ENCODE measurements around the gene ANKRD27. TPM values are rescaled to one million over a fixed set of nuclear protein-coding genes. Genes with fewer than 3 reads are reported as not detected.
"Not testable (repeated sequence)": the region's sequence is repeated elsewhere in the genome, so short reads cannot be mapped to it uniquely, and the experiment has no call there.

Gene ANKRD27
- polyA plus RNA-seq, 1 of the 3 experiments (the other 2 are of a cell fraction), result 16.5 TPM

GRCh38 chr19:32702010-32702409, 27.0 kb upstream of the ANKRD27 start:
- DNase-seq, result no peak
- TF ChIP-seq YY1 (IDR thresholded peaks at IDR 0.05; ENCODE audit: low read depth) (no peak), USF2 (IDR thresholded peaks at IDR 0.05; ENCODE audit: borderline replicate concordance, low read depth, low read length) (no peak), JUND (IDR thresholded peaks at IDR 0.05) (no peak), MAX (IDR thresholded peaks at IDR 0.05; ENCODE audit: low read depth) (no peak), CHD2 (IDR thresholded peaks at IDR 0.05; ENCODE audit: low read length, partially characterized antibody) (no peak), ELF1 (IDR thresholded peaks at IDR 0.05) (no peak), IRF3 (IDR thresholded peaks at IDR 0.05; ENCODE audit: low read depth, low read length) (no peak), NRF1 (IDR thresholded peaks at IDR 0.05; ENCODE audit: low read depth, low read length) (no peak), POLR2AphosphoS5 (IDR thresholded peaks at IDR 0.05; ENCODE audit: low read depth, low read length) (no peak), SIN3A (IDR thresholded peaks at IDR 0.05; ENCODE audit: borderline replicate concordance, low read depth, low read length) (no peak), SMC3 (IDR thresholded peaks at IDR 0.05; ENCODE audit: low read depth, low read length) (no peak), USF1 (IDR thresholded peaks at IDR 0.05; ENCODE audit: borderline replicate concordance, low read depth) (no peak), MXI1 (IDR thresholded peaks at IDR 0.05; ENCODE audit: low read depth, low read length) (no peak), MEF2A (IDR thresholded peaks at IDR 0.05; ENCODE audit: borderline replicate concordance, low read depth) (no peak), RFX5 (IDR thresholded peaks at IDR 0.05; ENCODE audit: low read length) (no peak)
- POLR2A ChIA-PET, result no interaction called here
- Histone ChIP-seq H3K9me3 (peaks cover 13% of the 10 kb centered on the region; the same call in 1 of the 2 replicates), H3K79me2 (ENCODE audit: insufficient read depth) (peaks cover 100% of the 10 kb centered on the region), H3K36me3 (replicated peaks in 1 of 2; ENCODE audit: control insufficient read depth in 1 of 2, insufficient read depth in 2 of 2, low read length in 1 of 2) (peaks cover 12 to 53% of the 10 kb centered on the region in 2 experiments), H2AFZ (ENCODE audit: low read depth) (no peak overlapping the region), H4K20me1 (ENCODE audit: insufficient read depth) (0 out of 2 replicates have a peak, but pooled peaks cover 19% of the 10 kb centered on the region), H3K27ac (ENCODE audit: low read depth in 2 of 2, low read length in 1 of 2) (no peak overlapping the region), H3K4me2 (no peak overlapping the region), H3K4me1 (ENCODE audit: control insufficient read depth in 1 of 2, insufficient read depth in 2 of 2, low read depth in 1 of 2, low read length in 1 of 2) (no peaks in the 10 kb centered on the region), H3K4me3 (ENCODE audit: low read depth in 2 of 2, low read length in 1 of 2) (no peak overlapping the region), H3K27me3 (ENCODE audit: insufficient read depth) (no peaks in the 10 kb centered on the region), H3K9ac (no peak overlapping the region), H3F3A (replicated peaks; ENCODE audit: insufficient read depth) (peaks cover 4% of the 10 kb centered on the region), H3K9me2 (no peaks in the 10 kb centered on the region)
- CTCF ChIA-PET, result interaction anchor here (0.9 kb wide), 1 partner anchor 11 kb away, joined by 3 read pairs; the partner anchor contains the start of gene NUDT19
- 87% methylated on average over 5 of the region's 5 CpGs for WGBS (ENCODE audit: low lambda C conversion rate)

GRCh38 chr19:32700129-32700528, 25.1 kb upstream of the ANKRD27 start:
- H3K36me3 ChIP-seq (replicated peaks in 1 of 2; ENCODE audit: control insufficient read depth in 1 of 2, insufficient read depth in 2 of 2, low read length in 1 of 2), result peaks cover 22 to 57% of the 10 kb centered on the region in 2 experiments
- POLR2A ChIA-PET, result interaction anchor here (0.8 to 1.1 kb wide), 2 partner anchors 9 to 25 kb away, joined by 3 read pairs; partner anchors contain the start of genes NUDT19 and RGS9BP

GRCh38 chr19:32696771-32697170, 21.8 kb upstream of the ANKRD27 start:
- H3K4me2 ChIP-seq; POLR2A ChIA-PET; H2AFZ ChIP-seq (ENCODE audit: low read depth); H3K9me3 ChIP-seq; H3K27me3 ChIP-seq (ENCODE audit: insufficient read depth); H3K9me2 ChIP-seq; CTCF ChIA-PET; H3F3A ChIP-seq (replicated peaks; ENCODE audit: insufficient read depth); H3K4me3 ChIP-seq (ENCODE audit: low read depth in 2 of 2, low read length in 1 of 2); H3K27ac ChIP-seq (ENCODE audit: low read depth in 2 of 2, low read length in 1 of 2); H3K9ac ChIP-seq; DNase-seq: not testable (repeated sequence)
- H4K20me1 ChIP-seq (ENCODE audit: insufficient read depth), result peaks cover 25% of the 10 kb centered on the region; the same call in 1 of the 2 replicates
- H3K79me2 ChIP-seq (ENCODE audit: insufficient read depth), result peaks cover 98% of the 10 kb centered on the region
- WGBS (ENCODE audit: low lambda C conversion rate), result 88% methylated on average over 1 of the region's 3 CpGs
- peaks cover 22 to 40% of the 10 kb centered on the region in 2 experiments for H3K36me3 ChIP-seq (replicated peaks in 1 of 2; ENCODE audit: control insufficient read depth in 1 of 2, insufficient read depth in 2 of 2, low read length in 1 of 2)
- H3K4me1 ChIP-seq (ENCODE audit: control insufficient read depth in 1 of 2, insufficient read depth in 2 of 2, low read depth in 1 of 2, low read length in 1 of 2), result peaks cover 0 to 11% of the 10 kb centered on the region in 2 experiments; a peak in 2 of 4 replicates

More at GRCh38 chr19:32700129-32700528, 25.1 kb upstream of the ANKRD27 start:
- H3K9me3 ChIP-seq, result peaks cover 13% of the 10 kb centered on the region; the same call in 1 of the 2 replicates
- H3K4me1 ChIP-seq (ENCODE audit: control insufficient read depth in 1 of 2, insufficient read depth in 2 of 2, low read depth in 1 of 2, low read length in 1 of 2); H2AFZ ChIP-seq (ENCODE audit: low read depth); H3F3A ChIP-seq (replicated peaks; ENCODE audit: insufficient read depth); H3K4me3 ChIP-seq (ENCODE audit: low read depth in 2 of 2, low read length in 1 of 2); DNase-seq; H3K9ac ChIP-seq; H3K27me3 ChIP-seq (ENCODE audit: insufficient read depth); H3K9me2 ChIP-seq; CTCF ChIA-PET; H3K27ac ChIP-seq (ENCODE audit: low read depth in 2 of 2, low read length in 1 of 2); H3K4me2 ChIP-seq: not testable (repeated sequence)
- H3K79me2 ChIP-seq (ENCODE audit: insufficient read depth), result peaks cover 100% of the 10 kb centered on the region
- WGBS (ENCODE audit: low lambda C conversion rate), result 87% methylated on average over 7 of the region's 7 CpGs
- peaks cover 34% of the 10 kb centered on the region; the same call in 1 of the 2 replicates for H4K20me1 ChIP-seq (ENCODE audit: insufficient read depth)

GRCh38 chr19:32695506-32695905, 20.5 kb upstream of the ANKRD27 start:
- H3K9ac ChIP-seq; H3K27me3 ChIP-seq (ENCODE audit: insufficient read depth); CTCF ChIA-PET; H2AFZ ChIP-seq (ENCODE audit: low read depth); H3K9me3 ChIP-seq; H3K4me2 ChIP-seq; H3K27ac ChIP-seq (ENCODE audit: low read depth in 2 of 2, low read length in 1 of 2); DNase-seq; H3K4me3 ChIP-seq (ENCODE audit: low read depth in 2 of 2, low read length in 1 of 2); POLR2A ChIA-PET; H3K9me2 ChIP-seq; H3F3A ChIP-seq (replicated peaks; ENCODE audit: insufficient read depth): not testable (repeated sequence)
- peaks cover 22 to 35% of the 10 kb centered on the region in 2 experiments for H3K36me3 ChIP-seq (replicated peaks in 1 of 2; ENCODE audit: control insufficient read depth in 1 of 2, insufficient read depth in 2 of 2, low read length in 1 of 2)
- WGBS (ENCODE audit: low lambda C conversion rate), result 84% methylated on average over 6 of the region's 6 CpGs
- H4K20me1 ChIP-seq (ENCODE audit: insufficient read depth), result peaks cover 24% of the 10 kb centered on the region; the same call in 1 of the 2 replicates
- peaks cover 0 to 16% of the 10 kb centered on the region in 2 experiments; a peak in 3 of 4 replicates for H3K4me1 ChIP-seq (ENCODE audit: control insufficient read depth in 1 of 2, insufficient read depth in 2 of 2, low read depth in 1 of 2, low read length in 1 of 2)
- peaks cover 85% of the 10 kb centered on the region for H3K79me2 ChIP-seq (ENCODE audit: insufficient read depth)

Data from SK-N-SH (cell line).